ENCODE results near the gene MALT1. TPM values are rescaled to one million over a fixed set of nuclear protein-coding genes. Genes with fewer than 3 reads are reported as not detected.
"Not testable (repeated sequence)": the region's sequence is repeated elsewhere in the genome, so short reads cannot be mapped to it uniquely, and the experiment has no call there.

The MALT1 gene
- total and polyA plus RNA-seq, 2 donors (not counting 1 experiment from before 2014, with no cell fraction given), result 42.4 to 81.2 TPM

- Histone ChIP-seq H4K20me1 (ENCODE audit: control insufficient read depth, insufficient read depth, low read length, poor library complexity, severe bottlenecking) (no peaks in the 10 kb centered on the region), H3K36me3 (replicated peaks in 1 of 2; ENCODE audit: control extremely low read depth in 1 of 2, control insufficient read depth in 1 of 2, extremely low read depth in 1 of 2, insufficient read depth in 2 of 2, low read length in 1 of 2) (no peaks in the 10 kb centered on the region), H3K27ac (ENCODE audit: low read length in 2 of 2) (no peak overlapping the region), H3K4me3 (ENCODE audit: control extremely low read depth in 1 of 5, extremely low read depth in 1 of 5, insufficient read depth in 1 of 5, low read depth in 2 of 5, low read length in 4 of 5) (no peak overlapping the region), H3K4me1 (ENCODE audit: control insufficient read depth in 2 of 2, insufficient read depth in 2 of 2, low read length in 2 of 2) (no peaks in the 10 kb centered on the region), H3K9ac (ENCODE audit: low read length) (no peak overlapping the region), H3K27me3 (replicated peaks in 1 of 4; ENCODE audit: control extremely low read depth in 1 of 4, control insufficient read depth in 3 of 4, insufficient read depth in 4 of 4, low read length in 3 of 4) (no peaks in the 10 kb centered on the region), H3K9me3 (ENCODE audit: control extremely low read depth in 1 of 3, control insufficient read depth in 2 of 3, insufficient read depth in 1 of 3, low read length in 2 of 3) (no peaks in the 10 kb centered on the region), H2AFZ (ENCODE audit: insufficient read depth, low read depth, low read length, poor library complexity, severe bottlenecking) (no peak overlapping the region), H3K4me2 (replicated peaks; ENCODE audit: low read depth, low read length, poor library complexity, severe bottlenecking) (no peak overlapping the region), H3K79me2 (ENCODE audit: control insufficient read depth, insufficient read depth, low read length) (no peaks in the 10 kb centered on the region)
- TF ChIP-seq EZH2 (IDR thresholded peaks at IDR 0.05; ENCODE audit: borderline replicate concordance, insufficient read depth, low read depth, low read length, poor library complexity, severe bottlenecking) (no peak), CTCF (IDR thresholded peaks at IDR 0.05) (no peak)
- ChIA-PET POLR2A (interaction anchor here (0.5 kb wide), 1 partner anchor 87 kb away, joined by 5 read pairs; no protein-coding TSS in a partner anchor), CTCF (interaction anchor here (1.9 to 17.8 kb wide), 2 partner anchors 12 to 289 kb away, joined by 9 to 471 read pairs; no protein-coding TSS in a partner anchor)
- DNase-seq (no peak), ATAC-seq (ENCODE audit: low read depth) (no peak)
- H3K4me3 Mint-ChIP-seq, result no peak overlapping the region
- no peaks in the 10 kb centered on the region for H3K27me3 Mint-ChIP-seq
- no peaks in the 10 kb centered on the region for H3K9me3 Mint-ChIP-seq (ENCODE audit: insufficient read depth)
- WGBS (ENCODE audit: insufficient coverage), result 100% methylated on average over 2 of the region's 3 CpGs
- H3K4me1 Mint-ChIP-seq, result no peaks in the 10 kb centered on the region
- H3K27ac Mint-ChIP-seq, result no peak overlapping the region
- intact Hi-C loops (cut with micrococcal nuclease), result no loop called here
These were observed 104.8 kb downstream of the MALT1 start for GRCh38 chr18:58776084-58776483.

GRCh38 chr18:58776541-58776940, 105.3 kb downstream of the MALT1 start:
- H3K27me3 ChIP-seq (replicated peaks in 1 of 4; ENCODE audit: control extremely low read depth in 1 of 4, control insufficient read depth in 3 of 4, insufficient read depth in 4 of 4, low read length in 3 of 4); H3K4me1 Mint-ChIP-seq; POLR2A ChIA-PET; H4K20me1 ChIP-seq (ENCODE audit: control insufficient read depth, insufficient read depth, low read length, poor library complexity, severe bottlenecking); H3K27me3 Mint-ChIP-seq; H3K4me3 ChIP-seq (ENCODE audit: control extremely low read depth in 1 of 5, extremely low read depth in 1 of 5, insufficient read depth in 1 of 5, low read depth in 2 of 5, low read length in 4 of 5); H3K9me3 Mint-ChIP-seq (ENCODE audit: insufficient read depth); H3K27ac ChIP-seq (ENCODE audit: low read length in 2 of 2); intact Hi-C loops (cut with micrococcal nuclease); H3K27ac Mint-ChIP-seq; H3K79me2 ChIP-seq (ENCODE audit: control insufficient read depth, insufficient read depth, low read length); DNase-seq; H3K4me2 ChIP-seq (replicated peaks; ENCODE audit: low read depth, low read length, poor library complexity, severe bottlenecking); ATAC-seq (ENCODE audit: low read depth); H3K4me3 Mint-ChIP-seq; H3K36me3 ChIP-seq (replicated peaks in 1 of 2; ENCODE audit: control extremely low read depth in 1 of 2, control insufficient read depth in 1 of 2, extremely low read depth in 1 of 2, insufficient read depth in 2 of 2, low read length in 1 of 2); H3K9me3 ChIP-seq (ENCODE audit: control extremely low read depth in 1 of 3, control insufficient read depth in 2 of 3, insufficient read depth in 1 of 3, low read length in 2 of 3); H2AFZ ChIP-seq (ENCODE audit: insufficient read depth, low read depth, low read length, poor library complexity, severe bottlenecking); H3K4me1 ChIP-seq (ENCODE audit: control insufficient read depth in 2 of 2, insufficient read depth in 2 of 2, low read length in 2 of 2); H3K9ac ChIP-seq (ENCODE audit: low read length): not testable (repeated sequence)
- CTCF ChIA-PET, result interaction anchor here (0.7 to 17.8 kb wide), 4 partner anchors 12 to 308 kb away, joined by 3 to 471 read pairs (median 6); no protein-coding TSS in a partner anchor
- 91% methylated on average over 3 of the region's 4 CpGs for WGBS (ENCODE audit: insufficient coverage)

All from B cell (primary cell).